Measurements from ENCODE around the gene ORAI2. TPM values are rescaled to one million over a fixed set of nuclear protein-coding genes. Genes with fewer than 3 reads are reported as not detected.
A peak's percentile ranks its signal among the peaks of the same experiment; 100 is the strongest.

The ORAI2 gene
- total and polyA plus RNA-seq, 10 donors = 31.5 to 146 (median 81.0) TPM

DNA sequence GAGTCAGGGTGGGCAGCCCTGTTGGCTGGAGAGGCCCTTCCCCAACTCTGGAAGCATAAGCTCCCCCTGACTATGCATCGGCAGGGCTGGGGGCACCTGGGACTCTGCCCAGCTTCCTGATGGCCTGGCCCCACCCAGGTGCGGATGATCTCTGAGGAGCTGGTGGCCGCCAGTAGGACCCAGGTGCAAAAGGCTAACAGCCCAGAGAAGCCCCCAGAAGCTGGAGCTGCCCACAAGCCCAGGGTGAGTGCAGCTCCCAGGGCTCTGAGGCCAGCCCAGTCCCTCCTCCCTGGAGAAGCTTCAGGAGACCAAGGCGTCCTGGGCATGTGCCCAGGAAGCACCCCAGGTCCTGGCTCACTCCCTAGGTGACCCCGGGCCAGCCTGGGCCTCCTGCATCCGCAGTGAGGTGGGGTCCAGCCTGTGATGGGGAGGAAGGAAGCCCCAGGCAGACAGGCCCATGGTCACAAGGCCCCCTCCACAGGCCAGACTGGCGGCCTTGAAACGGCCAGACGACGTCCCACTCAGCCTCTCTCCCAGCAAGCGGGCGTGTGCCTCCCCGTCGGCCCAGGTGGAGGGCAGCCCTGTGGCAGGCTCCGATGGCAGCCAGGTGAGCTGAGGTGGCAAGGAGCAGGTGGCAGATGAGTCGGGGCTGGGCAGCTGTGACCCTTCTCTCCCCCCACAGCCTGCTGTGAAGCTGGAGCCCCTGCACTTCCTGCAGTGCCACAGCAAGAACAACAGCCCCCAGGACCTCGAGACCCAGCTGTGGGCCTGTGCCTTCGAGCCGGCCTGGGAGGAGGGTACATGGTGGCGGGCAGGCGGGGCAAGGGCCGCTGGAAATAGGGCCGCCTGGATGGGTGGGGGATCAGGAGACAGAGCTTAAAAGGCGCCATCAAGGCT is 34.5 kb downstream of the ORAI2 start:
- H3K27ac ChIP-seq = no peak overlapping the region
- no peaks in the 10 kb centered on the region for H3K27me3 ChIP-seq (replicated peaks in 1 of 7)
- TF ChIP-seq POLR2AphosphoS5 (IDR thresholded peaks at IDR 0.05) (no peak), CTCF (IDR thresholded peaks at IDR 0.05 in 8 of 11, conservative IDR thresholded peaks at IDR 0.05 in 3 of 11) (no peak), POLR2A (IDR thresholded peaks at IDR 0.05) (no peak)
- intact Hi-C loops (cut with DNase I; ENCODE audit: low total_unique reads) = no loop called here
- no peak overlapping the region for H3K4me3 ChIP-seq
- H3K4me1 ChIP-seq = peaks cover 12 to 69% (median 33%) of the 10 kb centered on the region in 6 donors
- peaks cover 0 to 56% (median 29%) of the 10 kb centered on the region in 6 donors for H3K36me3 ChIP-seq
- peak; percentile 76 for DNase-seq
- H3K9me3 ChIP-seq = no peaks in the 10 kb centered on the region
- 87 to 93% (median 89%) methylated on average over 10 to 24 of the region's 24 CpGs for WGBS, 5 donors

DNA sequence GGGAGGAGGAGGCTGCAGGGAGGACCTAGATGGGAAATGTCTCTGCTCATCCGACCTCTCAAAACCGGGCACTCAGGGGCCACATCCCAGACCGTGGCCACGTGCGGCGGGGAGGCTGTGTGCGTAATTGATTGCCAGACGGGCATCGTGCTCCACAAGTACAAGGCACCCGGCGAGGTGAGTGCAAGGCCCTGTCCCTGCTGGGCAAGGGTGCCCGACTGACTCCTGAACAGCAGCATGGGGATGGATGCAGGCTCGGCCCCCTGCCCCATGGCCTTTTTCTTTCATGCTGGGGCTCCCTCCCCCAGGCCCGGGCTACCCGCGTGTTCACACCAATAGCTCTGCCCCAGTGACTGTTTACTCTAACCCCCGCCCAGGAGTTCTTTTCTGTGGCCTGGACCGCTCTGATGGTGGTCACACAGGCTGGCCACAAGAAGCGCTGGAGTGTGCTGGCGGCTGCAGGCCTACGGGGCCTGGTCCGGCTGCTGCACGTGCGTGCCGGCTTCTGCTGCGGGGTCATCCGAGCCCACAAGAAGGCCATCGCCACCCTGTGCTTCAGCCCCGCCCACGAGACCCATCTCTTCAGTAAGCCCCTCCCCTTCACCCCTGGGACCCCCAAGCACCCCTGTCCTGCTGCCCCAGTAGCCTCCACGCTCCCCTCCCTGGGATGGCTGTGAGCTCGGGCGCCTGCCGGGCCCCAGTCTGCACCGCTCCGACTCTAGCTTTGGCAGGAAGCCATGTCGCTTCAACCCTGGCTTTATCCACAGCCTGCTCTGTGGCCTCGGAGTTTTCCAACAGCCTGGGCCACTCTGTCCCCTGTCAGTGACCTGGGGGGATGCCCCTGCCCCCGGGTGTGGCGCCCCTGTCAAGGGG is 35.3 kb downstream of the ORAI2 start:
- peak in 1 of 3 donors; percentile 3 for TF ChIP-seq POLR2AphosphoS5 (IDR thresholded peaks at IDR 0.05)
- TF ChIP-seq POLR2A (IDR thresholded peaks at IDR 0.05) = no peak
- peak; percentile 76 for DNase-seq
- H3K9me3 ChIP-seq = no peaks in the 10 kb centered on the region
- peaks cover 0 to 65% (median 38%) of the 10 kb centered on the region in 6 donors for H3K36me3 ChIP-seq
- 80 to 90% (median 86%) methylated on average over 30 to 40 of the region's 40 CpGs for WGBS, 5 donors
- H3K4me1 ChIP-seq = peaks cover 12 to 60% (median 25%) of the 10 kb centered on the region in 6 donors
- intact Hi-C loops (cut with DNase I; ENCODE audit: low total_unique reads) = no loop called here
- H3K4me3 ChIP-seq = no peak overlapping the region
- no peak overlapping the region for H3K27ac ChIP-seq
- no peaks in the 10 kb centered on the region for H3K27me3 ChIP-seq (replicated peaks in 1 of 7)

GRCh38 chr7:102469351-102469971 is 36.1 kb downstream of the ORAI2 start:
- H3K27ac ChIP-seq = peak overlapping the region in 1 of 8 donors; percentile 27
- DNase-seq = peak; percentile 74
- peak in 2 of 3 donors; percentile 28 to 62 for TF ChIP-seq POLR2AphosphoS5 (IDR thresholded peaks at IDR 0.05)
- no peak for TF ChIP-seq CTCF (IDR thresholded peaks at IDR 0.05 in 8 of 11, conservative IDR thresholded peaks at IDR 0.05 in 3 of 11)
- intact Hi-C loops (cut with DNase I; ENCODE audit: low total_unique reads) = no loop called here
- peaks cover 9 to 53% (median 19%) of the 10 kb centered on the region in 6 donors for H3K4me1 ChIP-seq
- H3K9me3 ChIP-seq = no peaks in the 10 kb centered on the region
- 50 to 91% (median 82%) methylated on average over 6 to 24 of the region's 24 CpGs for WGBS, 5 donors
- no peaks in the 10 kb centered on the region for H3K27me3 ChIP-seq (replicated peaks in 1 of 7)
- H3K4me3 ChIP-seq = no peak overlapping the region
- peaks cover 0 to 72% (median 38%) of the 10 kb centered on the region in 6 donors for H3K36me3 ChIP-seq
